ENCODE data around the gene CYP4Z1.
"Not testable (repeated sequence)": the region's sequence is repeated elsewhere in the genome, so short reads cannot be mapped to it uniquely, and the experiment has no call there.

The CYP4Z1 gene

GRCh38 chr1:47067097-47067594 is at the start of gene CYP4Z1:
CYP4Z1 (plus strand) TSS chr1:47067231; CDS start chr1:47067491, 260 bp downstream.
- DNase-seq, result no peak

GRCh38 chr1:47021070-47021469 is 46.0 kb upstream of the CYP4Z1 start:
- DNase-seq, result no peak

- no peak for DNase-seq
Observed at GRCh38 chr1:47023268-47024140, 43.5 kb upstream of the CYP4Z1 start, which contains the start of gene CYP4X1. CYP4X1 (plus strand) TSS chr1:47023669; CDS start chr1:47023818, 149 bp downstream.

- DNase-seq, result no peak
Observed at GRCh38 chr1:47024141-47024801, 42.8 kb upstream of the CYP4Z1 start.

- DNase-seq, result no peak
Observed at GRCh38 chr1:47030170-47030805, 36.7 kb upstream of the CYP4Z1 start.

GRCh38 chr1:47031059-47031458 is 36.0 kb upstream of the CYP4Z1 start:
- no peak for DNase-seq

GRCh38 chr1:47031585-47031984 is 35.4 kb upstream of the CYP4Z1 start:
- DNase-seq, result no peak

- no peak for DNase-seq
Observed at GRCh38 chr1:47036764-47037163, 30.3 kb upstream of the CYP4Z1 start.

- DNase-seq, result no peak
Observed at GRCh38 chr1:47059376-47059775, 7.7 kb upstream of the CYP4Z1 start.

- not testable (repeated sequence) for DNase-seq
Observed at GRCh38 chr1:47069080-47069479, 2.0 kb downstream of the CYP4Z1 start.

- not testable (repeated sequence) for DNase-seq
Observed at GRCh38 chr1:47069509-47069908, 2.5 kb downstream of the CYP4Z1 start.

- peak; percentile 3 for DNase-seq
Observed at GRCh38 chr1:47089356-47089755, 22.3 kb downstream of the CYP4Z1 start.

GRCh38 chr1:47091476-47091875 is 24.4 kb downstream of the CYP4Z1 start:
- DNase-seq, result not testable (repeated sequence)

- no peak for DNase-seq
Observed at GRCh38 chr1:47104816-47105215, 37.8 kb downstream of the CYP4Z1 start.

GRCh38 chr1:47106792-47107191 is 39.8 kb downstream of the CYP4Z1 start:
- DNase-seq, result no peak

GRCh38 chr1:47107851-47108574 is 41.0 kb downstream of the CYP4Z1 start:
- DNase-seq, result not testable (repeated sequence)

- not testable (repeated sequence) for DNase-seq
Observed at GRCh38 chr1:47109482-47109881, 42.5 kb downstream of the CYP4Z1 start.

- no peak for DNase-seq
Observed at GRCh38 chr1:47113178-47113577, 46.1 kb downstream of the CYP4Z1 start.

- not testable (repeated sequence) for DNase-seq
Observed at GRCh38 chr1:47121039-47121438, 54.0 kb downstream of the CYP4Z1 start.

GRCh38 chr1:47124834-47125233 is 57.8 kb downstream of the CYP4Z1 start:
- DNase-seq, result not testable (repeated sequence)

GRCh38 chr1:47126997-47127396 is 60.0 kb downstream of the CYP4Z1 start:
- DNase-seq, result not testable (repeated sequence)

- no peak for DNase-seq
Observed at GRCh38 chr1:47128221-47128620, 61.2 kb downstream of the CYP4Z1 start.

GRCh38 chr1:47128854-47129253 is 61.8 kb downstream of the CYP4Z1 start:
- not testable (repeated sequence) for DNase-seq
